GM23338 (cell line): ENCODE data around the gene STK39. TPM values are rescaled to one million over a fixed set of nuclear protein-coding genes. Genes with fewer than 3 reads are reported as not detected.

ENCODE experiments used
- ATAC-seq: fragments of 200-7000 bp; cut with Tn5 transposase; 3 replicates; pipeline ENCODE4 v1.9.1; 2020
- DNase-seq: peaks from one replicate; pipeline ENCODE4 v3.0.0-alpha.2; 2015; ENCODE audit warnings: low spot score
- H2AFZ ChIP-seq: fragments of 200-600 bp; sonication (generic); 2 replicates; pipeline ENCODE4 v1.8.0; 2016; ENCODE audit warnings: antibody characterized with exemption, mild to moderate bottlenecking, moderate library complexity
- H3F3A ChIP-seq: fragments of 200-600 bp; sonication (generic); replicated peaks from 2 replicates; pipeline ENCODE4 v1.8.0; 2017; ENCODE audit warnings: antibody characterized with exemption, mixed run types, low read depth
- H3K27ac ChIP-seq: fragments of 200-600 bp; sonication (generic); 2 replicates; pipeline ENCODE4 v1.6.1; 2016; ENCODE audit warnings: low read depth
- H3K27me3 ChIP-seq: fragments of 200-600 bp; sonication (generic); 2 replicates; pipeline ENCODE4 v1.8.0; 2016; ENCODE audit warnings: mild to moderate bottlenecking, mixed run types, moderate library complexity; ENCODE audit not compliant: insufficient read depth
- H3K36me3 ChIP-seq: fragments of 200-600 bp; sonication (generic); 2 replicates; pipeline ENCODE4 v1.8.0; 2016; ENCODE audit warnings: mild to moderate bottlenecking; ENCODE audit not compliant: insufficient read depth
- H3K4me1 ChIP-seq: fragments of 200-600 bp; sonication (generic); 2 replicates; pipeline ENCODE4 v1.8.0; 2016; ENCODE audit warnings: mild to moderate bottlenecking, moderate library complexity; ENCODE audit not compliant: insufficient read depth
- H3K4me2 ChIP-seq: fragments of 200-600 bp; sonication (generic); 2 replicates; pipeline ENCODE4 v1.7.1; 2017; ENCODE audit warnings: mixed run types
- H3K4me3 ChIP-seq: fragments of 200-600 bp; sonication (generic); 2 replicates; pipeline ENCODE4 v1.6.1; 2016; ENCODE audit warnings: mixed run types
- H3K79me2 ChIP-seq: fragments of 200-600 bp; sonication (generic); replicated peaks from 2 replicates; pipeline ENCODE4 v1.8.0; 2017; ENCODE audit warnings: mild to moderate bottlenecking; ENCODE audit not compliant: insufficient read depth
- H3K9me2 ChIP-seq: fragments of 200-600 bp; sonication (generic); 2 replicates; pipeline ENCODE4 v1.8.0; 2017; ENCODE audit not compliant: insufficient read depth
- H4K20me1 ChIP-seq: fragments of 200-600 bp; sonication (generic); replicated peaks from 2 replicates; pipeline ENCODE4 v1.8.0; 2017; ENCODE audit warnings: mild to moderate bottlenecking; ENCODE audit not compliant: insufficient read depth
- H3K27ac Mint-ChIP-seq: 2 replicates; pipeline ENCODE4 v1.8.0; 2020; ENCODE audit warnings: inconsistent platforms, mild to moderate bottlenecking, moderate library complexity, mixed read lengths
- H3K27me3 Mint-ChIP-seq: 3 replicates; pipeline ENCODE4 v1.8.0; 2022; ENCODE audit warnings: low read depth, mild to moderate bottlenecking, moderate library complexity, mixed read lengths, inconsistent platforms; ENCODE audit not compliant: insufficient read depth, poor library complexity
- H3K36me3 Mint-ChIP-seq: 3 replicates; pipeline ENCODE4 v1.8.0; 2021; ENCODE audit warnings: low read depth, mild to moderate bottlenecking, inconsistent platforms, moderate library complexity, mixed read lengths
- H3K4me1 Mint-ChIP-seq: 3 replicates; pipeline ENCODE4 v1.8.0; 2020; ENCODE audit warnings: mild to moderate bottlenecking, inconsistent platforms, mixed read lengths
- H3K4me3 Mint-ChIP-seq: 3 replicates; pipeline ENCODE4 v1.8.0; 2021; ENCODE audit warnings: moderate library complexity, mild to moderate bottlenecking, inconsistent platforms, mixed read lengths
- H3K9me3 Mint-ChIP-seq: 3 replicates; pipeline ENCODE4 v1.8.0; 2020; ENCODE audit warnings: moderate library complexity, mild to moderate bottlenecking, inconsistent platforms, mixed read lengths
- CTCF ChIP-seq, 2 experiments: fragments of 200-600 bp in 1 of 2; sonication (generic) in 1 of 2; conservative IDR thresholded peaks; 2 replicates each; pipeline versions ENCODE4 v1.5.1 to v1.6.1; 2016 to 2017; ENCODE audit warnings: antibody characterized with exemption in 2 of 2, low read depth in 2 of 2, mild to moderate bottlenecking in 2 of 2, moderate library complexity in 1 of 2
- ETS1 ChIP-seq: IDR thresholded peaks from 2 replicates; pipeline ENCODE4 v1.6.1; 2016; ENCODE audit warnings: antibody characterized with exemption
- EZH2 ChIP-seq: fragments of 200-600 bp; sonication (generic); IDR thresholded peaks from one replicate; pipeline ENCODE4 v1.8.0; 2017; ENCODE audit warnings: antibody characterized with exemption, mild to moderate bottlenecking, low read depth; ENCODE audit not compliant: unreplicated experiment
- EZH2phosphoT487 ChIP-seq: fragments of 200-600 bp; sonication (generic); IDR thresholded peaks from one replicate; pipeline ENCODE4 v1.8.1; 2018; ENCODE audit warnings: antibody characterized with exemption; ENCODE audit not compliant: unreplicated experiment
- POLR2AphosphoS5 ChIP-seq: IDR thresholded peaks from 2 replicates; pipeline ENCODE4 v1.6.1; 2016; ENCODE audit warnings: antibody characterized with exemption, low read depth
- STAT1 ChIP-seq: IDR thresholded peaks from one replicate; pipeline ENCODE4 v1.6.1; 2016; ENCODE audit warnings: antibody characterized with exemption; ENCODE audit not compliant: unreplicated experiment
- ZNF462 ChIP-seq: fragments of 250-450 bp; sonication (Bioruptor Pico); IDR thresholded peaks from 2 replicates; pipeline ENCODE4 v1.5.0; 2020; ENCODE audit warnings: mild to moderate bottlenecking, moderate library complexity
- polyA plus RNA-seq: library from polyadenylated mRNA; unstranded; fragments of >200 nt; fragmentation: Nextera tagmentation; extraction: Ambion mirVana; gene quantifications from 2 replicates; pipeline ENCODE4 v1.2.1, GENCODE V29; 2016
- total RNA-seq: library from RNA; depleted of rRNA; stranded (reverse); fragments of >200 nt; shearing (Covaris generic); gene quantifications from 2 replicates; pipeline ENCODE4 v1.2.3, GENCODE V29; 2014
- TF ChIP-seq, protein P1 (sequence below): IDR thresholded peaks from one replicate; pipeline ENCODE4 v1.6.1; 2018; ENCODE audit warnings: antibody characterized with exemption; ENCODE audit not compliant: unreplicated experiment

The STK39 gene
- total and polyA plus RNA-seq, 2 experiments from 2014 or later = 9.5 to 16.9 TPM

DNA sequence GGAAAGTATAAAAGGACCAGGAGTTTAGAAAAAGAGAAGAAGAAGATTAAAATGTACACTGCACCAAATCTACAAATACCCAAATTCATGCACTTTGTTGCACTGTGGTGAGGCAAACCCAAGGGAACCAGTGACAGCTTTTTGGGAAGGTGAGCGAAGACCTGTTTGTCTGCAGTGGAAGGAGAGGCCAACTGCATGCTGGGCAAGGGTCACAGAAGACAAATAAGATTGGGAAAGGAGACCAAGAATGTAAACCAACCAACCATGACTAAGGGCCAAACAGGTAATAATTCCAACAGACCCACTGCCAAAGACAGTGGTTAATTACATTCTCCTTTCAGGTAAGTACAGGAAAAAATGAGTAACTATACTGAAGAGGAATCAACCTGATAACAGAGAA, 202.8 kb downstream of the STK39 start (continued):
- TF ChIP-seq ETS1 (no peak), EZH2 (no peak), STAT1 (no peak), EZH2phosphoT487 (no peak)

- Histone ChIP-seq H4K20me1 (no peaks in the 10 kb centered on the region), H3K79me2 (no peaks in the 10 kb centered on the region), H3F3A (no peaks in the 10 kb centered on the region), H3K9me2 (no peaks in the 10 kb centered on the region), H3K27ac (no peak overlapping the region), H2AFZ (no peak overlapping the region), H3K4me3 (no peak overlapping the region), H3K4me1 (no peaks in the 10 kb centered on the region), H3K27me3 (no peaks in the 10 kb centered on the region), H3K36me3 (no peaks in the 10 kb centered on the region), H3K4me2 (no peak overlapping the region)
- H3K36me3 Mint-ChIP-seq = no peaks in the 10 kb centered on the region; the same call in 2 of the 3 replicates
- no peaks in the 10 kb centered on the region for H3K9me3 Mint-ChIP-seq
- no peak for ATAC-seq
- no peaks in the 10 kb centered on the region for H3K27me3 Mint-ChIP-seq
- TF ChIP-seq ETS1 (no peak), CTCF (conservative IDR thresholded peaks at IDR 0.05; ENCODE audit: low read depth in 2 of 2) (no peak), POLR2AphosphoS5 (no peak), EZH2 (no peak), ZNF462 (CRISPR knock-in tag) (no peak)
- TF ChIP-seq, protein P1, sequence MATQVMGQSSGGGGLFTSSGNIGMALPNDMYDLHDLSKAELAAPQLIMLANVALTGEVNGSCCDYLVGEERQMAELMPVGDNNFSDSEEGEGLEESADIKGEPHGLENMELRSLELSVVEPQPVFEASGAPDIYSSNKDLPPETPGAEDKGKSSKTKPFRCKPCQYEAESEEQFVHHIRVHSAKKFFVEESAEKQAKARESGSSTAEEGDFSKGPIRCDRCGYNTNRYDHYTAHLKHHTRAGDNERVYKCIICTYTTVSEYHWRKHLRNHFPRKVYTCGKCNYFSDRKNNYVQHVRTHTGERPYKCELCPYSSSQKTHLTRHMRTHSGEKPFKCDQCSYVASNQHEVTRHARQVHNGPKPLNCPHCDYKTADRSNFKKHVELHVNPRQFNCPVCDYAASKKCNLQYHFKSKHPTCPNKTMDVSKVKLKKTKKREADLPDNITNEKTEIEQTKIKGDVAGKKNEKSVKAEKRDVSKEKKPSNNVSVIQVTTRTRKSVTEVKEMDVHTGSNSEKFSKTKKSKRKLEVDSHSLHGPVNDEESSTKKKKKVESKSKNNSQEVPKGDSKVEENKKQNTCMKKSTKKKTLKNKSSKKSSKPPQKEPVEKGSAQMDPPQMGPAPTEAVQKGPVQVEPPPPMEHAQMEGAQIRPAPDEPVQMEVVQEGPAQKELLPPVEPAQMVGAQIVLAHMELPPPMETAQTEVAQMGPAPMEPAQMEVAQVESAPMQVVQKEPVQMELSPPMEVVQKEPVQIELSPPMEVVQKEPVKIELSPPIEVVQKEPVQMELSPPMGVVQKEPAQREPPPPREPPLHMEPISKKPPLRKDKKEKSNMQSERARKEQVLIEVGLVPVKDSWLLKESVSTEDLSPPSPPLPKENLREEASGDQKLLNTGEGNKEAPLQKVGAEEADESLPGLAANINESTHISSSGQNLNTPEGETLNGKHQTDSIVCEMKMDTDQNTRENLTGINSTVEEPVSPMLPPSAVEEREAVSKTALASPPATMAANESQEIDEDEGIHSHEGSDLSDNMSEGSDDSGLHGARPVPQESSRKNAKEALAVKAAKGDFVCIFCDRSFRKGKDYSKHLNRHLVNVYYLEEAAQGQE = no peak
- no peak overlapping the region; the same call in 1 of the 2 replicates for H3K27ac Mint-ChIP-seq
- H3K4me1 Mint-ChIP-seq = peaks cover 8% of the 10 kb centered on the region; the same call in 2 of the 3 replicates
- H3K4me3 Mint-ChIP-seq = no peak overlapping the region
- no peak for DNase-seq
Observed at GRCh38 chr2:168044176-168044575, 203.2 kb downstream of the STK39 start.
